Endothelial cell (in vitro differentiated cells): Measurements from ENCODE around the gene ECD. TPM values are rescaled to one million over a fixed set of nuclear protein-coding genes. Genes with fewer than 3 reads are reported as not detected.

ENCODE experiments used
- DNase-seq: peaks from one replicate; pipeline ENCODE4 v3.0.0; 2021; ENCODE audit warnings: low spot score
- H3K27ac Mint-ChIP-seq: one replicate; pipeline ENCODE4 v1.8.0; 2021; ENCODE audit warnings: mixed read lengths, inconsistent platforms; ENCODE audit not compliant: unreplicated experiment
- H3K27me3 Mint-ChIP-seq: one replicate; pipeline ENCODE4 v1.8.0; 2021; ENCODE audit warnings: mild to moderate bottlenecking, moderate library complexity, mixed read lengths, inconsistent platforms; ENCODE audit not compliant: unreplicated experiment
- H3K36me3 Mint-ChIP-seq: one replicate; pipeline ENCODE4 v1.8.0; 2021; ENCODE audit warnings: mild to moderate bottlenecking, low read depth, mixed read lengths, inconsistent platforms; ENCODE audit not compliant: unreplicated experiment
- H3K4me1 Mint-ChIP-seq: one replicate; pipeline ENCODE4 v1.8.0; 2021; ENCODE audit warnings: mild to moderate bottlenecking, mixed read lengths, inconsistent platforms; ENCODE audit not compliant: unreplicated experiment
- H3K4me3 Mint-ChIP-seq: one replicate; pipeline ENCODE4 v1.8.0; 2021; ENCODE audit warnings: mild to moderate bottlenecking, mixed read lengths, inconsistent platforms; ENCODE audit not compliant: unreplicated experiment
- H3K9me3 Mint-ChIP-seq: one replicate; pipeline ENCODE4 v1.8.0; 2021; ENCODE audit warnings: mixed read lengths, inconsistent platforms; ENCODE audit not compliant: unreplicated experiment
- long read RNA-seq: library from polyadenylated mRNA; unstranded; transcript quantifications from one replicate; pipeline ENCODE4 v2.0.0, GENCODE V29; 2020; ENCODE audit not compliant: unreplicated experiment
- total RNA-seq: library from RNA; stranded (reverse); fragmentation: NEBNext Ultra II Directional; extraction: Animal tissue kit (Norgen Biotek cat#: 25700); gene quantifications from one replicate; pipeline ENCODE4 v1.2.1, GENCODE V29; 2021; ENCODE audit not compliant: unreplicated experiment
- TF ChIP-seq, protein P1 (sequence below): fragments of 200-600 bp; sonication (generic); IDR thresholded peaks from one replicate; pipeline ENCODE4 v1.5.0; 2021; ENCODE audit warnings: antibody characterized with exemption; ENCODE audit not compliant: unreplicated experiment

Gene ECD
- total RNA-seq = 38.5 TPM
- long read RNA-seq, transcript ECD-201 (14 exons, 3,069 nt) = major isoform, 36 of 39 reads
- long read RNA-seq, partial matches to known transcripts = 0 of 39 reads
- long read RNA-seq, other reads (novel, unspliced or antisense) = 3 of 39 reads

GRCh38 chr10:73167783-73168464 lies at the start of gene ECD, which contains the start of gene FAM149B1:
TSS of gene ECD (minus strand) at chr10:73168008. CDS start at chr10:73163937, 4,071 bp downstream.
TSS of gene FAM149B1 (plus strand) at chr10:73168119. CDS start at chr10:73168340, 221 bp downstream.
- Mint-ChIP-seq H3K4me1 (peaks cover 23% of the 10 kb centered on the region), H3K4me3 (peak within 1 kb of the TSS; percentile 98), H3K27ac (peak within 1 kb of the TSS; percentile 98)

DNA sequence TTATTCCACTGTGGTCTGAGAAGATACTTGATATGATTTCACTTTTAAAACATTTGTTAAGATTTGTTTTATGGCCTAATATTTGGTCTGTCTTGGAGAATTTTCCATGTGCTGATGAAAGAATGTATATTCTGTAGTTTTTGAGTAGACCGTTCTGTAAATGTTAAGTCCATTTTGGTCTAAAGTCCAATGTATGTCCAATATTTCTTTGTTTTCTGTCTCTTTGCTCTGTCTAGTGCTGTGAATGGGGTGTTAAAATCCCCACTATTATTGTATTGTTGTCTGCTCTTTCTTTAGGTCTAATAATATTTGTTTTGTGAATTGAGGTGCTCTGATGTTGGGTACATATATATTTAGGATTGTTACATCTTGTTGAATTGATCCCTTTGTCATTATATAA lies 47.9 kb upstream of the ECD start:
- Mint-ChIP-seq H3K4me3 (no peak overlapping the region), H3K27ac (no peak overlapping the region), H3K36me3 (peaks cover 12% of the 10 kb centered on the region), H3K4me1 (no peaks in the 10 kb centered on the region), H3K27me3 (peaks cover 1% of the 10 kb centered on the region), H3K9me3 (no peaks in the 10 kb centered on the region)
- DNase-seq = no peak
- TF ChIP-seq, protein P1, sequence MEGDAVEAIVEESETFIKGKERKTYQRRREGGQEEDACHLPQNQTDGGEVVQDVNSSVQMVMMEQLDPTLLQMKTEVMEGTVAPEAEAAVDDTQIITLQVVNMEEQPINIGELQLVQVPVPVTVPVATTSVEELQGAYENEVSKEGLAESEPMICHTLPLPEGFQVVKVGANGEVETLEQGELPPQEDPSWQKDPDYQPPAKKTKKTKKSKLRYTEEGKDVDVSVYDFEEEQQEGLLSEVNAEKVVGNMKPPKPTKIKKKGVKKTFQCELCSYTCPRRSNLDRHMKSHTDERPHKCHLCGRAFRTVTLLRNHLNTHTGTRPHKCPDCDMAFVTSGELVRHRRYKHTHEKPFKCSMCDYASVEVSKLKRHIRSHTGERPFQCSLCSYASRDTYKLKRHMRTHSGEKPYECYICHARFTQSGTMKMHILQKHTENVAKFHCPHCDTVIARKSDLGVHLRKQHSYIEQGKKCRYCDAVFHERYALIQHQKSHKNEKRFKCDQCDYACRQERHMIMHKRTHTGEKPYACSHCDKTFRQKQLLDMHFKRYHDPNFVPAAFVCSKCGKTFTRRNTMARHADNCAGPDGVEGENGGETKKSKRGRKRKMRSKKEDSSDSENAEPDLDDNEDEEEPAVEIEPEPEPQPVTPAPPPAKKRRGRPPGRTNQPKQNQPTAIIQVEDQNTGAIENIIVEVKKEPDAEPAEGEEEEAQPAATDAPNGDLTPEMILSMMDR = no peak

More at GRCh38 chr10:73167783-73168464, at the start of gene ECD, which contains the start of gene FAM149B1:
- Mint-ChIP-seq H3K27me3 (peaks cover 12% of the 10 kb centered on the region), H3K9me3 (no peaks in the 10 kb centered on the region), H3K36me3 (peaks cover 6% of the 10 kb centered on the region)
- TF ChIP-seq, protein P1 = peak; percentile 17
- DNase-seq = peak; percentile 96

DNA sequence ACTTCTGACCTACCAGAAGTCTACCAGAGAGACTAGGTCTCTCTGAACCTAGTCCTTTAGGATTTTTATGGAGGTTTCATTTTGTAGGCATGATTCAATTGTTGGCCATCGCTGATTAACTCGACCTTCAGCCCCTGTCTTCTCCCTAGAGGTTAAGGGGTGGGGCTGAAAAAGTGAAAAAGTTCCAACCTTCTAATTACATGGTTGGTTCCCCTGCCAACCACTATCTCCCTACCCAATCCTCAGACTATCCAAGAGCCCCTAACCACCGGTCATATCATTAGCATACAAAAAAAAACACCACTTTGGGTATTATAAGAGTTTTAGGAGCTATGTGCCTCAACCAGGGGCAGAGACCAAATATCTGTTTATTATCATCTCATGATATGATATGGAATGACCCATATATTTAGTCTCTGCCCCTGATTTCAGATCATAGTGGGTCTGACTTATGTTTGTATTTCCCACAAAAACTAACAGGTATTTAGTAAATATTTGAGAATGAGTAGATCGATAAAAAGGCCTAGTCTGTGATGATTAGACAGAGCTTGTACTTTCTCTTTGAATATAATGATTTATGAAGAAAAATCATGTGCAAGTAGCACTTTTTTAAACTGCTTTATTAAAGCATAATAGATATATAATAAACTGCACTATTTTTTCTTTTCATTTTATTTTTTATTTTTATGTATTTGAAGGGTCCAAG lies 43.5 kb upstream of the ECD start:
- TF ChIP-seq, protein P1 = no peak
- Mint-ChIP-seq H3K36me3 (peaks cover 19% of the 10 kb centered on the region), H3K27me3 (no peaks in the 10 kb centered on the region), H3K9me3 (no peaks in the 10 kb centered on the region), H3K27ac (no peak overlapping the region), H3K4me3 (no peak overlapping the region), H3K4me1 (no peaks in the 10 kb centered on the region)
- DNase-seq = no peak

DNA sequence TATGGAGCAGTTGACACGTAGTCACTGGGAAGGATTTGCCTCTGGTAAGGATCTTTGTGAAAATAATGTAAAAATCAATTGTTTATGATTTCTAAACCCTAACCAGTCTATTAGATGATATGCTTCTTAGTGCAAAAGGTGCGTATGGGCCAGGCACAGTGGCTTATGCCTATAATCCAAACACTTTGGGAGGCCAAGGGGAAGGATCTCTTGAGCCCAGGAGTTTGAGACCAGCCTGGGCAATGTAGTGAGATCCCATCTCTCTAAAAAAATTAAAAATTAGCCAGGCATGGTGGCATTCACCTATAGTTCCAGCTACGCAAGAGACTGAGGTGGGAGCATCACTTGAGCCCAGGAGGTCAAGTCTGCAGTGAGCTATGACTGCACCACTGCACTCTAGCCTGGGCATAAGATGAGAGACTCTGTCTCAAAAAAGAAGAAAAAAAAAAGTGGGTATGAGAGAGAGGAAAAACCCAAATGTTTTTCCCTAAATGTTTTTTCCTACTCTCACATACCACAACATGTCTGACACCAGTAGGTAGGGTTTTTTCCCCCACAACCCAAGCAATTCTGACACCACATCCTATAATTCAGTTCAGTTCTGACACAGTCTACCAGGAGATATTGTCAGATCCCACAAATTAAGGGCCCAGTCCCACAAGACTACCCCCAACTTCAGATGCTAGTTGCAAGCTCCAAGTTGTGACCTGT lies 42.7 kb upstream of the ECD start:
- Mint-ChIP-seq H3K4me3 (no peak overlapping the region), H3K9me3 (peaks cover 6% of the 10 kb centered on the region), H3K4me1 (no peaks in the 10 kb centered on the region), H3K27me3 (no peaks in the 10 kb centered on the region), H3K36me3 (peaks cover 25% of the 10 kb centered on the region), H3K27ac (no peak overlapping the region)
- DNase-seq = no peak
- TF ChIP-seq, protein P1 = no peak
